ENCODE measurements around the gene CCR3.

CCR3 gene

DNA sequence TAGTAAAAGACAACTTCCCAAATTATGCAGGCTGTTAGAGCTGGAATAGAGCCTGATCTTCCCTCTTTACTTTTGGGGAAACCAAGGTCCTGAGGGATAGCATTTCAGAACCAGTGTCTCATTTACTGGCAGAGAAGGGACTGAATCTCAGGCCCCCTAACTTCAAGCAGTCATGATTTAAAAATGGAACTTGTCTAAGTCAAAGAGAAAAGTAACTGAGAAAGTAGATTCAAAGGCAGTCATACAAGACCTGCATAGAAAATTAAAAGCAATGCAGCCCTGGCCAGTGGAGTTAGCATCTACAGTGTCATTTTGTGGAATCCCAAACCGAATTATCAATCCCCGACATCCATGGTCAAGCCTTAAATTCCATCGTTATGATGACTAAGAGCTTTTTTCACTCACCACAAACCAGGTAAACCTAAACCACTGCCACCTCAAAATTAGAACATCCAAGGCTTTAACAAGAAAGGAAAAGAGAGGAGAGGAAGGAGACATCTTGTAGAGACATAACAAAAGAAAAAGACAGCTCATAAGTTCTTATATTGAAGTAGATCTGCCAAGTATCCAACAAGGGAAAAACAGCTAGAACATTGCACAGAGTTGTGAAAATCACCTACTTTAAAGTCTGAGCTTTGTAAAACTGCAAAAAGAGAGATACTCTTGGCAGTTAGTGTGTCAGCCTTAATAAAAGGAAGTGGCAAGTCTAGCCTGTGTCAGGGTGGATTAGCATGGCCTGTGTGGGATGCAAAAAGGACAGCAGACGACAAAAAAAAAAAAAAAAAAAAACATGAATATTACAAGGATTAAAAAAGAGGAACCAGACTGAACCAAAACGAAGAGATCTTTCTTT lies 57.6 kb downstream of the CCR3 start:
- DNase-seq = no peak

- no peak for DNase-seq
These were observed 58.2 kb downstream of the CCR3 start for GRCh38 chr3:46300461-46300789.

DNA sequence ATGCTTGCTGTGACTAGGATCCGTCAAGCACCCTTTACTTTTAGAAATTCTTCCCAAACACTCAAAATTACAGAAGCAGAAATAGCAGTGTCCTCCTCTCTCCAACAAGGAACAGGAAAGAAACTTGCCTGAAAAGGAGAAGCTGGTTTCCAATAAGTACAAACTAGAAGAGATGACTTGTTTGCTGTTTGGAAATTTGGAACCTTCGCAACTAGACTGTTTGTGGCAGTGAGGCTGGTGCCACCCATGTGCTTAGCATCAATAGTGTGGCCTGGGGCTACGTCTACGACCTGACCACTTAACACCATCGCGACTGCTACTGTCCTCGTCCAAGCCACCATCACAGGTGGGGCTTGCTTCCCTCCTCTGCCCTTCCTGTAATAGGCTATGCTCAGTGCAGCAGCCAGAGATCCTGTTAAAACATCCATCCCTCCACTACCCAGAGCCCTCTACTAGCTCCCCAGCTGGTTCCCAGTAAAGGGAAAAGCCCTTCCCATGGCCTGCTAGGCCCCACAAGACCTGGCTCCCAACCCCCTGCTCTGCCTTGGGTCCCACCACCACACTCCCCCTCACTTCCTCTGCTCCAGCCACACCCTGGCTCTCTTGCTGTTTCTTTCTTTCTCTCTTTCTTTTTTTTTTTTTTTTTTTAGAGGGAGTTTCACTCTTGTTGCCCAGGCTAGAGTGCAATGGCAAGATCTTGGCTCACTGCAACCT lies 59.0 kb downstream of the CCR3 start:
- DNase-seq = no peak

DNA sequence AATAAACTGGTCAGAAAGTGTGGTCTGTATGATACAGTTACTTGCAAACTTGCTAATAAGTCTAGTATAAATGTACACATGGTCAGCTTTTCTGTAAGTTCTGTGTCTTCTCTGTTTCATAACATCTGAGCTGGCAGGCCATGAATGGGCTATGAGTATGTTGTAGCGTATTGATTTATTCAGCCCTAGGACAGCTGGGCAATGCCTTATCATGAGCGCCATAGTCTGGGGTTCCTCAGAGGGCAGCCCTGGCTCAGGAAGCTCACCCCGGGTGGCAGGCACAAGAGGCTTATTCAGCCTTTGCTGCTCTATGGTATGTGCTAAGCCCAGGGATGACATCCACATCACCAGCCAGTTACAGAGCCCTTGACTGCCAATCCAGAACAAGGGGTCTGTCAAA lies 61.0 kb downstream of the CCR3 start:
- no peak for DNase-seq

DNA sequence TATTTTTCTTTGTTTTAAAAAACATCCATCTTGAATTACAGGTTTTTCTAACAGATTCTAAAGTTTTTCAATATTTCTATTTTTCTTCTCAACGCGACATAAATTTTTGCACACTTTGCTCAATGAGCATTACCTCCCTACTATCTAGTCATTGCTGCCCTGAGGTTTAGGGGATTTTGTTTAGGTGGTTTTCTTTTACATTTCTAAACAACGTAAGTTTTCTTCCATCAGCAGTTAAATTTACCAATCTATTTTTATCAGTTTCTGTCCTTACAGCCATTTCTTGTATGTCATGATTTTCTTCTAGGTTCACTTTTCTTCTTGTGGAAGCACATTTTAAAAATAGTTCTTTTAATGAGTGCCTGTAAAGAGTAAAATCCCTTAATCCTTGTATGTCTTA lies 62.5 kb downstream of the CCR3 start:
- no peak for DNase-seq

DNA sequence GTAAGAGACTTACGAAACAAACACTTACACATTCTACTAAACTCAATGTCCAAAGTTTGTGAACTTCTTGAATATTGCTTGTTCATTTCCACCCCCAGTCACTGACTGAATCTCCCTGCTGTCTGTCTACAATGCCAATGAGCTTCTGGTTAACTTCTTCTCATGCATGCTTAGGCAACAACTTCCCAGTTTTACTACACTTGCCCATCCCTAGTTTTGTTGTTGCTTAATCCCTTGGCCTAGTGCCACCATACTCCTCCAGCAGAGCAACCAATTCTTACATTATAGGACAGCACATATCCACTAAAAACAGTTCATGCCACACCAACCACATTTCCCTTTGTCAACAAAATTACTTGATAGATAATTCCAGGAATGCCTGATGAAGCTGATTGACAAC lies 70.7 kb downstream of the CCR3 start:
- no peak for DNase-seq

- DNase-seq = no peak
These were observed 72.3 kb downstream of the CCR3 start for GRCh38 chr3:46314517-46314916.

GRCh38 chr3:46316206-46316605 lies 73.9 kb downstream of the CCR3 start:
- no peak for DNase-seq
